ENCODE measurements around the gene GANAB.

- TF ChIP-seq POLR2A (IDR thresholded peaks at IDR 0.05): peak in 1 of 2 donors; percentile 65
- no peak for TF ChIP-seq CTCF (IDR thresholded peaks at IDR 0.05)
These were observed 32.6 kb upstream of the GANAB start, which contains the start of gene UBXN1 for GRCh38 chr11:62678770-62679696.
